Renal cortical epithelial cell (primary cell): Measurements from ENCODE around the gene AIG1. TPM values are rescaled to one million over a fixed set of nuclear protein-coding genes. Genes with fewer than 3 reads are reported as not detected.
"Not testable (repeated sequence)": the region's sequence is repeated elsewhere in the genome, so short reads cannot be mapped to it uniquely, and the experiment has no call there.

ENCODE experiments used
- DNase-seq: peaks from one replicate; pipeline ENCODE4 v3.0.0-alpha.2; 2011; ENCODE audit warnings: low read depth
- total RNA-seq: library from RNA; depleted of rRNA; stranded (reverse); fragments of >200 nt; gene quantifications from 2 replicates; pipeline ENCODE4 v1.2.3, GENCODE V29; 2014

Gene AIG1
- total RNA-seq, 1 donor from 2014 or later: 67.4 TPM

DNA sequence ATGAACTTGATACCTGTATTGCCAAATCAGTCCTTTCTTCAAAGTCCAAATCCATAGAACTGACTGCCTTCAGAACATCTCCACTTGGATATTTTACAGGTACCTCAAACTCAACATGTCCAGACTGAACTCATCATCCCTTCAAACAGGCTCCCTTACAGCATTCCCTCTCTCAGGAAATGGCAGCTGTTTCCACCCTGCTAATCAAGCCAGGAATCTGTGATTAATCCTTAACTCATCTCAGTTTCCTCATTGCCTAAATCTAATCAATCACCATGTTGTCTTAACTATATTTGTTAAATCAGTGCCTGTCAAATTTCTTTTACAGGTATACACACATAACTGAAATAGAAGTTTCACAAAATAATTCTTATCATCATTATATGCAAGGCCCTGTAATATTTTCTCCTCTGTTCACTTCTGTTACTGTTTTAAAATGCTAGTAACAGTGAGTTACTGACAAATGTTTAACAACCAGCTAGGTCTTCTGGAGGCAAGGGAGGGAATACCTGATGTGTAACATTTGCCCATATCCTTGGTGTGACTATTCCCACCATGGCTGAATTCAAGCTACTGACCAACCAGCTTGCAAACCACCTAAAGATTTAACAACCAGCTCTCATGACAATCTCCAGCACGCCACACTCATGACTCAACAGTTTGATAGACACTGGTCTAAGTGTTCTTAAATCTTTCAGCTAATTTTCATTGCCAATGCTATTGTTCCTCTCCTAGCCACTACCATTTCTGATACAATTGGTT lies 264.9 kb downstream of the AIG1 start:
- peak; percentile 87 for DNase-seq

DNA sequence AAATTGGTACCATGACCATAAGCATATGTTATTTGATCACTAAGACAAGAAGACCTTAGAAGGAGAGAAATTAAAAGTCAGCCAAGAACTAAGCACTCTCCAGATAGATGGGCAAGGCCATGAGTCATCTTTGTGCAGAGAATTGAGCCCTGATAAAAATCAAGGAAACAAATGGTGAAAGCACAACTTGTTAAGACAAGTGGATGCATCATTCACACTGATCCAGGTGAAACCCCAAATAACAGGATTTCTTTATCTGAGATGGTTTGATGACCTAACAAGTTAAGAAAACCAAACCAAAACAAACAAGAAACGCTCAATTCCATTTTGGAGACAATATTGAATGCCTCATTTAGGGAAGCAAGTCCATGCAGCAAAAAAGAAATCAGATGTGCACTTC lies 268.2 kb downstream of the AIG1 start:
- peak; percentile 43 for DNase-seq

DNA sequence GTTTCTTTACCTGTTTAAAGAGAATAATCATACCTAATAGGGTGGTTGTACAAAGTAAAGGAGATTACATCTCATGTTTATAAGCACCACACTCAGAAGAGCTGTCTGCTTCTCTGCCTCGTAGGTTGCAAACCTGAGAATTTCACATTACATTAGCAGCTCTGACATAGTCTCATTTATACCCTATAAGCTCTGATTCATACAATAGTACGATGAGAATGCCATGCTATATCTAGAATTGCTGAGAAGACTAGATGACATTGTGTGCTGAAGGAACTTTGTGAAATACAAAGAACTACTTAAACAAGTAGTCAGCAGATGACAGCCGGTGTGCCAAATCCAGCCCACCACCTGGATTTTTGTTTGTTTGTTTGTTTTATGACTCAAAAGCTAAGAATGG lies 268.6 kb downstream of the AIG1 start:
- no peak for DNase-seq

DNA sequence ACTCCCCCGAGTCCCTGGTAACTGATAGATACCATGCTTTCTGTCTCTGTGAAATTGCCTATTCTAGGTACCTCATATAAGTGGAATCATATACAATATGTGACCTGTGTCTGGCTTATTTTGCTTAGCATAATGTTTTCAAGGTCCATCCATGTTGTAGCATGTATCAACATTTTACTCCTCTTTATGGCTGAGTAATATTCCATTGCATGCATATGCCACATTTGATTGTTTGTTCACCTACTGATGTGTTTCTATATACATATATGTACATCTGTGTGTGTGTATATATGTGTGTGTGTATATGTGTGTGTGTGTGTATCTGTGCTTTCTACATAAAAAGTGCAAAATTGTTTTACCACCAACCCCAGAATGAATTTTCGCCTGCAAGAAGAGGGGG lies 270.7 kb downstream of the AIG1 start:
- DNase-seq: no peak

DNA sequence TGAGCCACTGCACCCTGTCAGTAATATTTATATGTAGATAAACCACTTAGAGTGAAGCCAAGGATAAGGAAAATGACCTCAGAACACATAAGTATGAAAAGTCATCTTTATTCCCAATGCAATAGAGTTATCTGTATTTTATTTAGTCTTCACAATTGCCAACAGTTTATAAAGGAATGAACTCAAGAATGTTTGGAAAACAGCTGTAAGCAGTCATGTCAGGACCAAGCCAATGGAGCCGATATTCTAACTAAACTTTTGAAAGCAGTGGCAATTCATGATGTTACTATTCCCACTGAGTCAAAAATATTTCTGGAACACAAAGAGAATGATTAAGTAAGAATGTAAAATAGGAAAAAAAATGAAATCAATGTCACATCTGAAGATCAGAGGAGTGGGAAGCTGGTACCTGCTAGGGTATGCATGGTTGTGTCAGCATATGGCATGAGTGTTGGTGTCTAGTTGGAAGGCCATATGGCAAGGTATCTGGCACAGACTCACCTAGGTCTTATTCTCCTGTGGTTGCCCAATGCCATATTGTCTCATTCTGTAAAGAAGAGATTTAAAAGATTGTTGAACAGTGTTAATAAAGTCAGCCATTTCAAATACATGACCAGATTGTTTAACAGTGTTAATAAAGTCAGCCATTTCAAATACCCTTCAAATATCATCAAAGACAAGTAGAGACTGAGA lies 271.6 kb downstream of the AIG1 start:
- no peak for DNase-seq

DNA sequence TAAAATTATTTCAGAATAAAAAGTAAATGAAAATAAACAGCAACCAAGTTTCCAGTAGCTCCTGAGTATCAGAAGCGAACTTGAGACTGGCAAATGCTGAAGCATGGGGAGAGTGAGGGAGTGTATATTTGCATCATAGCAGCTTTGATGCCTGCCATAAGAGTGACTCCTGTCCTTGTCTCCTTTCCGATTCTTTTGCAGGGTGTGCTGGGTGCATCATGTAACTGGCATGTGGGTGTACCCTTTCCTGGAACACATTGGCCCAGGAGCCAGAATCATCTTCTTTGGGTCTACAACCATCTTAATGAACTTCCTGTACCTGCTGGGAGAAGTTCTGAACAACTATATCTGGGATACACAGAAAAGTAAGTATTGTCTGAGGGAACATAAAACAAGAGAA lies 272.4 kb downstream of the AIG1 start:
- DNase-seq: peak; percentile 36

DNA sequence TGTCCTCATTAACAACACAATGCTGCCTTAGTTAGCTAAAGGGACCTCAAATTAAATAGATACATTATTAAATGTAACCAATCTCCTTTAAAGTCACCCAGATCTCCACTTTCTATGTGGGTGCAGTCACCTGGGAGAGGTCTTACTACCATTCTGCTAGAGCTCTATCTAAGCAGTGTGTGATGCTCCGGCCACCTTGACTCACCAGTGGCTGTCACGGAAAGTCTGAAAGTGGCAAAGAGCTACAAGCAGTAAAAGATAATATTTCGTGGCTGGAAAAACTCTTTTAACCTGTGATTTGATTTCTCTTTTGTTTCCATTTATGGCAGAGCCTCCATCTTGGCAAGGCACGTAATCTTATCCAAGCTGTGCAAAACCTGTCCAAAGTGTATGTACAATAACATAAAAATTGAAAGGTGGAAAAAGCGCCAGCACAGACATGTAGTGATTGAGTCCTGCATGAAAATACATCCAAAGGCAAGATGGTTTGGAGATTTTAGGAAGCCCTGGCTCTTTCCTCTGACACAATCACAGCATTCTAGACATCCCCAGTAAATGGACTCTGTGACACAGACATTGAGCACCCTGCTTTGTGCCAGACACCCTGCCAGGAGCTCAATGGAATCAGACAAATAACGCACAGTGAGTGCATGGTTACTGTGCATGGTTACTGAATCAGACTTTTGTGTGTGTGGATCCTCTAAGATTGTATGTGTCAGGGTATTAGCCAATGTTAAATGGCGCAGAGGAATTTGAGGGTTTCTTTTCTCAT lies 273.2 kb downstream of the AIG1 start:
- no peak for DNase-seq

DNA sequence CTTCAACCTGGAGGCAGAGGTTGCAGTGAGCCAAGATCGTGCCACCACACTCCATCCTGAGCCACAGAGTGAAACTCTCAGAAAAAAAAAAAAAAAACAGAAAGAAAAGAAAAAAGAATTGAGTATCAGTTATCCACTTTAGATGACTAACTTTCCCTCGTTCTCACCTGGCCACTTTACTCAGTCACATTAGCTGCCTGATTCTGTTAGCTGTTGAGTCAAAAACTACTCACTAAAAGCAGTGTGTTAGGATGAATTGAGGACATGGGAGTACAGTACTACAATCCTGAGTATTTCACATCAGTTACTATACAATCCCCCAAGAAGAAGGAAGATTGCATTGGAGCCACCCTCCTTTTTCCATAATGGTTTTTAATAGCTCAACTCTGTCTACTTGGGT lies 275.2 kb downstream of the AIG1 start:
- DNase-seq: no peak

DNA sequence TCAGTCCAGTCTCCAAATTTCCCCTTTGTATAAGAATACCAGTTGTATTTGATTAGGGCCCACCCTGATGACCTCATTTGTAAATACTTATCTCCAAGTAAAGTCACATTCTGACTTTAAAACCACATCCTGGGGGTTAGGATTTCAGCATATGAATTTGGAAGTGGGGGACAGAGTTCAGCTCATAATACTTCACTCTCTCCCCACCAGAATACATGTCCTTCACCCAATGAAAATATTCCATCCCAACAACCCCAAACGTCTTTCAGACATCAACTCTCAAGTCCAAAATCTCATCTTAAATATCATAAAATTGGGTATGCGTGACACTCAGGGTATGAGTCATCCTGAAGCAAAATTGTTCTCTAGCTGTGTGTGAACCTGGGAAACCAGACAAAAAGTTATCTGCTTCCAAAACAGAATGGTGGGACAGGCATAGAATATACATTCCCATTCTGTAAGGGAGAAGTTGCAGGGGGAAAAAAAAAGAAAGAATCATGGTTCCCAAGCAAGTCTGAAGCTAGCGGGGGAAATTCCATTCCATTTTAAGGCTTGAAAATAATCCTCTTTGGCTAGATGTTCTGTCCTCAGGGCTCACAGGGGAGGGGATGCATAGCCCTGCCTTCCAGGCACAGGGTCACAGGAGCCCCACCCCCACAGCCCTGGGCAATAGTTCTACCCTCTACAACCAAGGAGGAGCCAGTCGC lies 275.9 kb downstream of the AIG1 start:
- DNase-seq: peak; percentile 40

DNA sequence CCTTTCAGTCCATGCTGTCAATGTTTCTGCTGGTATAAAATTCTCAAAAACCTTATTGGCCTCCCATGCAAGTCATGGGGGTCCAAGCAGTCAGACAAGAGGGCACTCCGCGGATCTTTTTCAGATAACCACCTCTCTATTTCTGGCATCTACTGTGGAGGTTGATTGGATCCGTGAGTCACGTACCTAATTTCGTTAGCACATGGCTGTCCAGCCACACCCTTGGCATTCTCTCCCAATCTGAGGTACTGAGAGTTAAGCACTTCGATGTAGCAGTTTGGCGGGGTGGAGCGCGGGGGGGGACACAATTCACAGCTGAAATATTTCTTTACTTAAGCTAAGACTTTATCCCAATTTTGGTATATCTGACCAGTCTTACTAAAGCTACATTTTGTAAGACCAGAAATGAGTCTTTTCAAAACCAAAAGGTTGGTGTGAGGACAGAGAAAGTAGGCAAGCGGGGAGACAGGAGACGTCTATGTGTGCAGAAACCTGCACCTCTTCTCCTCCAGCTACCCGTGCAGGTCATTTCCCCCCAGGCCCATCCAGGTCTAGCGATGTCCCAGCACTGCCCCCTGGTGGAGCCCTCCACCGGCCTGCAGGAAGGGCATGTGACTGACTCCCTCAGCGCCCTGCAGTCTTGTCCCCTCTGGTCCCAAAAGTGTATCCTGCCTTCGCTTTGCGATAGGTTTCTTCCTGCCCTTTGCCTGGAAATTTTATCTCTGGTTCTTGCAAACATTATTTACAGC lies 276.7 kb downstream of the AIG1 start:
- no peak for DNase-seq

DNA sequence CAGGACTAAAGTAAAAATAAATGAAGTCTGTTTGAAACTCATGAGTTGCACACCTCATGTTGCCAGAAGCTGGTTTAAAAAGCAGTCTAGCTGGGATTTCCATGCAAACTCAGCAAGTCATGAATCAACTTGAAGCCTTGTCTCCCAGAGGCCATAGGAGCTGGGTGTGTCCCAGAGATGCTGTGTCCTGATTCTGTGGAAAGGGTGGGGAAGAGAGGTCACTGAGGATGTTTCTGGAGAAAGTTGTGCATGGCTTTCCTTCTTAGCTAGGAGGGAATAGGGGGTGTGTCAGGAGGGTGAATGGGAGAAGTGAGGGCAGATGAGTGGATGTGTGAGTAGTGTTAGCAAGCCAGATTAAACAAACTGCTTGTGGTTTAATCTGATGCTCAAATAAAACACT lies 278.5 kb downstream of the AIG1 start:
- no peak for DNase-seq

DNA sequence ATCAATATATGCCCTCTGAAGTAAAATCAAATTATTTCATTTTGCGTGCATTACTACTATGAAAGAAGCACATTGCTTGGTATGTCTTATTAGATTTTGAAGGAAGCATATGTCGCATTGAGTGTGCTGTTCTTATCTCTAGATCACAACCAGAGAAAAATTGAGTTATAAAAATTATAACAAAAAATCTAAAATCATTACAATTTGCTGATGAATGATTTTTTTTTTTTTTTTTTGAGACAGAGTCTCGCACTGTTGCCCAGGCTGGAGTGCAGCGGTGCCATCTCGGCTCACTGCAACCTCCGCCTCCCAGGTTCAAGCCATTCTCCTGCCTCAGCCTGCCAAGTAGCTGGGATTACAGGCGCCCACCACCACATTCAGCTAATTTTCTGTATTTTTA lies 284.8 kb downstream of the AIG1 start:
- DNase-seq: not testable (repeated sequence)

DNA sequence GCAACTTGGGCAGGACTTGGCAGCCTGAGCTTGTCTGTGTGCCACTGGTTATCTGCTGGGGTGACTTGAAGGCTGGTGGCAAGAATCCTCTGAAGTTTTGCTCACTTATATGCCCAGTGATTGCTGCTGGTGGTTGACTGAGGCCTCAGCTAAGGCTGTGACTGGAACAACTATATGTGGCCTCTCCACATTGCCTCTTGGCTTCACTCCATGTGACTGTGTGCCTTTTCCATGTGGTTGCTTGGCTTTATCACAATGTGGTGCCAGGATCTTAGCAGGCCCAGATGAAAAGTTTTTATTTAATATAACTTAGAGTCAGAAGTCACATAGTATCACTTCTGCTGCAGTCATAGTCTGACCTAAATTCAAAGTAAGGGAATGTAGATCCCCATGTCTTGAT lies 285.3 kb downstream of the AIG1 start:
- DNase-seq: no peak

DNA sequence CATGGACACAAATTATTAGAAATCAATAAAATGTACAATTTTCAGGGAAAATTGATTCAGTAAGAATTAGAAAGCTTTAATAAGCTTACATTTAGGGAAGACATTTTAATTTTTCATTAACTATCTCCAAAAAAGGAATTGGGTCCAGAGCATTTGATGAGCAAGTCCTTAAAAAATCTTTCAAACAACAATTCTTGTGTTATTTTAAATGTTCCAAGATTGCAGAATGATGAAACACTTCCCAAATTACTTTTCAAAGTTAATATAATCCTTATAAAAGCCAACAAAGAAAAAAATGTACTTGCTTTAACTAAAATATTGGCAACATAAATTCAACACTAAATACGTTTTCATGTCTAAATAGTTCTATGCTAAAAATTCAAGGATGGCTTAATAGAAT lies 287.8 kb downstream of the AIG1 start:
- no peak for DNase-seq

DNA sequence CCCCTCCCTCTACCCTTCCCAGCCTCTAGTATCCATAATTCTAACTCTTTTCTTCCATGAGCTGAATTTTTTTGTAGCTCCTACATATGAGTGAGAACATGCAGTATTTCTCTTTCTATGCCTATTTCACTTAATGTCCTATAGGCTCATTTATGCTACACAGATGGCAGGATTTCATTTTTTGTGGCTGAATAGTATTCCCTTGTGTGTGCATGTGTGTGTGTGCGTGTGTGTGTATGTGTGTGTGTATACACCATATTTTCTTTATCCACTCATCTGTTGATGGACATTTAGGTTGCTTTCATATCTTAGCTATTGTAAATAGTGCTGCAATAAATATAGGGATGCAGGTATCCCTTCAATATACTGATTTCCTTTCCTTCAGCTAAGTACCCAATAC lies 288.8 kb downstream of the AIG1 start:
- no peak for DNase-seq

DNA sequence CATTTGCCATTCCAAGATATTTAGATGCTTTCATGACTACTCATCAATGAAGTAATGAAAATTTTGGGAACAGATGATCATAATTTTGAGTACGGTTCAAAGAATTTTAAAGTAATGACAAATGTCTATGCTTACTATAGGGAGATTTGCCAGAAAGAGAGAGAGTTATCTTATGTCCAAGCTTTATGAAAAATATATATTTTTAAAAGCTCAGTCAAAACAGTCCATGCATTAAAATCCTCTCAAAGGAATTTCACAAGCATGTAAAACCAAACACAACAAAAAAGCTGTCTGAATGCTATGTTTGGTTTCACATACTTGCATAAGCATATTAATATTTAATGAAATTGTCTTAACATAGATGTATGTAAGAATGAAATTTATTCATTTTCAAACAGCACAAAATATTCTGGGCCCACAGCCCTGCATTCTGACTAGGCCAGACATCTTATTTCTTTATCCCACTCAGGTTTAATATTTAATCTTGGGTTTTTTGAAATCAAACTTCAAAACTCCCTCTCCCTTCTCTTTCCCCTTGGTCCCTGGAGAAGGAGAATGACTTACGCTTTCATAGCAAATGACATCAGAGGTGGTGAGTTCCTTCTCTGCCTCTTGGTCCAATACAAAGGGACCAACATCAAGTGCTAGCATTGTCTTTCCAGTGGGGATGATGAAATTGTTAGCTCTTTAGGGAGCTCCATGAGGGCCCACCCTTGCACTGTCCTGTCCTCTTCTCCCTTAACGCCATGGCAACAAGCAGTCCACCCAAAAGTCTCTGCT lies 295.6 kb downstream of the AIG1 start:
- DNase-seq: no peak

DNA sequence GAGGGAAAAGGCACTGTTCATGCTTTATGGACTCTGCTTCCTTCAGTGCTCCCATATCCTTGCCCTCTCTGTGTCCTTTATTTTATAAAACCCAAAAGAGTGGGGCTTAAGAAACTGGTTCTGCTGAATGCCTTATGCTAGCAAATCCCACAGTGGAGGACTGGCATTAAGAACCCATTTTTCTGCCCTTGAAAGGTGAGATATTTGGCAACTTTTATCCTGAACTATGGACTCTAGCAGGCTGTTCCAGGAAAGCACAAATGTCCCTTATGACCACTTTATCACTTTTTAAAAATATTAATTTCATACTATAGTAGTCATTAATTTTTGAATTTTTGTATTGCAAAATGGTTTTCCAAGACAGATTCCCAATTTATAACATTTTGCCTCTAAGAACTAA lies 296.5 kb downstream of the AIG1 start:
- DNase-seq: no peak

DNA sequence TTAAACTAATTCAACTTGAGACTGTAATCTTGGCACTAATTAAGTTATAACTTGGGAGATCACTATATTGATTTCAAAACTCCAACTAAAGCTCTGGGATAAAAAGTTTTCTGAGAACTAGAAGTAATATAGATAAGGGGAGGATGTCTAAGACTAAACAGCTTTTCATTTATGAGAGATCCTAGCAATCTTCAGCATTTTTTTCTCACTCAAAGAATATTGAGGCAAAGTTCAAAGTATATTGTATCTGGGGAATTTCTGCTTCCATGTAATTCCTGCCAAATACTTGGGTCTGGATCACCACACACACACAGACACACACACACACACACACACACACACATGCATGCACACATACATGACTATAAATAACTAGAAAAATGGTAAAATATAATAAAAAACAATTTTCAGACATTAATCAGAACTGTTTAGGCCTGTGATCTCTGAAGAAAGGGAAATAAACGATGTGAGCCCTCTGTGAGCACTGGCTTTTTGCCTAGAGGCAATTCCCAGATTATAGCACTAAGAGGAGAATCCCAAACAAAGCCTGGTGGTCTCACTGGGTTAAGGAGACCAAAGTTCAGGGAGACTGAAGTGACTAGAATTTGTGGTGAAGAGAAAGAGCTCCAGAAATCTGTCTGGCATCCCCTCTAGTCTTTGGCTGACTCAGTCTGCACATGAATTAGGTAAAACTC lies 297.0 kb downstream of the AIG1 start:
- no peak for DNase-seq

DNA sequence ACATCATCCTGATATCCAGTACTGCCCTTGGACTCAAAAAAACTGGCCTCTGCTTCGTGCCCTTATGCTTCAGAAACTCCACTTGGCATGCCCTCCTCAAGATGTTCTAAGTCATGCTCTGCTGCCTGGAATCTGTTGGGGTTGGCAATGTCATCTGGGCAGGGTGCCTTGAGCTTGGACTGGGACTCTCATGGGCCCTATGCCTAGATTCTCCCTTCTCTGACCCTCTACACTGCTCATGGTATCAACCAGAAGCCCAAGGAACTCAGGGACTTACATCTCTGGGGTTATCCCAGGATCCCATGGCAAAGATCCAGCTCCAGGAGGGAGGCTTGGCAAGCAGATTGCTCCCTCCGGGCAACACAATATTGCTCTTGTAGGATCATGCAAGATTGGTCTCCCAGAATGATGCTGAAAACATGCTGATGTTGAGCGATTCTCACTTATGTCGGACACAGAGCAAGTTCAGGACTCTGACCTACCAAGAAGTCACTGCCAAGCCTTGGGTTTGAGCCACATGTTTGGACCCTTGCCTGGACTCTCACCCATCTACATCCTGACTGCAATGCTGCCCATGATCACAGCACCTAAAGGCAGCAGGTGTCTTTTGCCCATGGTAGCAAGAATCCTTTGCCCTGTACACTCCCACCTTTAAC lies 301.0 kb downstream of the AIG1 start:
- DNase-seq: peak; percentile 29

DNA sequence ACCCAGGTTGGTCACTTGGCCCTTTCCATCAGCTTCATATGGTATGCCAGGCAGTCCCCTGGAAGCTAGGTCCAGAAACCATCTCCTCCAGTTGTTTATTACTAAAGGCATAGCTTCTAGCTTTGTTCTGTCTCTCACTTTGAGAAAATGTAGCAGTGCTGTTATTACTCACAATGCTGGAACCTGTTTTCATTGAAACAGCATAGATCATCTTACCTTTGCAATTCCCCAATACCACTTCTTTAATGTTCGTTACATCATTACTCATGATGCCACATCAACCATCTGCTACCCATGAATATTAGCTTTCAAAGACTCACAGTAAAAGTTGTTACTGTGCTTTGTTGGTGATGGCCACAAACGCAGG lies 301.5 kb downstream of the AIG1 start:
- DNase-seq: no peak
